Large intestine (tissue), 12 donors: ENCODE data around the gene IRAK2. TPM values are rescaled to one million over a fixed set of nuclear protein-coding genes. Genes with fewer than 3 reads are reported as not detected.
"Not testable (repeated sequence)": the region's sequence is repeated elsewhere in the genome, so short reads cannot be mapped to it uniquely, and the experiment has no call there.

Experiments used
- DNase-seq, 2 donors: peaks; one replicate each; pipeline versions ENCODE4 v3.0.0 to v3.0.0-alpha.2; 2013
- H3K27ac ChIP-seq: one replicate; pipeline ENCODE4 v1.5.1; 2013; ENCODE audit warnings: low read length
- H3K27me3 ChIP-seq: 2 replicates; pipeline ENCODE4 v1.6.1; 2013; ENCODE audit warnings: low read length; ENCODE audit not compliant: control insufficient read depth, insufficient read depth
- H3K36me3 ChIP-seq: 2 replicates; pipeline ENCODE4 v1.6.1; 2013; ENCODE audit warnings: low read length; ENCODE audit not compliant: control insufficient read depth, insufficient read depth
- H3K4me1 ChIP-seq: one replicate; pipeline ENCODE4 v1.6.1; 2013; ENCODE audit warnings: low read length; ENCODE audit not compliant: control insufficient read depth, insufficient read depth
- H3K4me3 ChIP-seq: one replicate; pipeline ENCODE4 v1.5.1; 2013; ENCODE audit warnings: low read length
- H3K9me3 ChIP-seq: one replicate; pipeline ENCODE4 v1.6.1; 2013; ENCODE audit warnings: mild to moderate bottlenecking, low read depth, low read length, moderate library complexity; ENCODE audit not compliant: control insufficient read depth
- WGBS: methylation state at CpG from one replicate; pipeline ENCODE4 v1.1.5; 2013; ENCODE audit warnings: low lambda C conversion rate; ENCODE audit not compliant: insufficient coverage; 5-methylcytosine and 5-hydroxymethylcytosine counted together
- long read RNA-seq, 11 donors: transcript quantifications; one replicate each; lab custom pipeline, GENCODE V29; 2026
- polyA plus RNA-seq: library from polyadenylated mRNA; unstranded; fragments of 120-200 nt; gene quantifications from one replicate; pipeline ENCODE4 v1.2.1, GENCODE V29; 2013

IRAK2 gene
- 2.2 TPM for polyA plus RNA-seq
- long read RNA-seq, donor 1, result 0 reads
- long read RNA-seq, donor 2, partial matches to known transcripts, result 0 of 2 reads
- long read RNA-seq, donor 2, other reads (novel, unspliced or antisense), result 0 of 2 reads
- long read RNA-seq, donor 3, result 0 reads
- long read RNA-seq, donor 4, result 0 reads
- long read RNA-seq, donor 5, result 0 reads
- long read RNA-seq, donor 6, result 0 reads
- long read RNA-seq, donor 7, result 0 reads
- long read RNA-seq, donor 8, partial matches to known transcripts, result 9 of 9 reads
- long read RNA-seq, donor 8, other reads (novel, unspliced or antisense), result 0 of 9 reads
- long read RNA-seq, donor 9, partial matches to known transcripts, result 0 of 1 reads
- long read RNA-seq, donor 9, other reads (novel, unspliced or antisense), result 0 of 1 reads
- long read RNA-seq, donor 10, result 0 reads
- long read RNA-seq, donor 11, result 0 reads

GRCh38 chr3:10164546-10165393, at the start of gene IRAK2:
TSS of gene IRAK2 (plus strand) at chr3:10164919. CDS start at chr3:10164955, 36 bp downstream.
- H3K4me3 ChIP-seq, result peak within 1 kb of the TSS; percentile 82
- no CpG with 5 or more reads among the region's 76 CpGs for WGBS
- H3K36me3 ChIP-seq, result no peaks in the 10 kb centered on the region
- peaks cover 7% of the 10 kb centered on the region for H3K9me3 ChIP-seq
- H3K27ac ChIP-seq, result no peak within 1 kb of the TSS
- no peaks in the 10 kb centered on the region for H3K27me3 ChIP-seq
- peak; percentile 19 to 63 for DNase-seq
- H3K4me1 ChIP-seq, result no peaks in the 10 kb centered on the region

GRCh38 chr3:10115326-10116137, 49.2 kb upstream of the IRAK2 start, which contains the start of gene BRK1:
TSS of gene BRK1 (plus strand) at chr3:10115675. CDS start at chr3:10115702, 27 bp downstream.
- no CpG with 5 or more reads among the region's 54 CpGs for WGBS

GRCh38 chr3:10116138-10116460, 48.6 kb upstream of the IRAK2 start:
- H3K9me3 ChIP-seq, result no peaks in the 10 kb centered on the region
- peak overlapping the region; percentile 28 for H3K27ac ChIP-seq
- H3K4me1 ChIP-seq, result peaks cover 8% of the 10 kb centered on the region
- H3K36me3 ChIP-seq, result peaks cover 7% of the 10 kb centered on the region
- no CpG with 5 or more reads among the region's 10 CpGs for WGBS
- H3K27me3 ChIP-seq, result no peaks in the 10 kb centered on the region
- peak overlapping the region; percentile 75 for H3K4me3 ChIP-seq
- DNase-seq, result peak in 1 of 2 donors; percentile 7

More at GRCh38 chr3:10115326-10116137, 49.2 kb upstream of the IRAK2 start, which contains the start of gene BRK1:
- Histone ChIP-seq H3K4me1 (peaks cover 8% of the 10 kb centered on the region), H3K27me3 (no peaks in the 10 kb centered on the region), H3K36me3 (peaks cover 4% of the 10 kb centered on the region), H3K4me3 (peak within 1 kb of the TSS; percentile 75), H3K9me3 (no peaks in the 10 kb centered on the region), H3K27ac (peak within 1 kb of the TSS; percentile 39)
- peak; percentile 96 to 97 for DNase-seq

- DNase-seq, result no peak
- no peaks in the 10 kb centered on the region for H3K9me3 ChIP-seq
- no CpG with 5 or more reads among the region's 4 CpGs for WGBS
- H3K27ac ChIP-seq, result no peak overlapping the region
- no peaks in the 10 kb centered on the region for H3K27me3 ChIP-seq
- H3K4me3 ChIP-seq, result no peak overlapping the region
- peaks cover 8% of the 10 kb centered on the region for H3K4me1 ChIP-seq
- peaks cover 9% of the 10 kb centered on the region for H3K36me3 ChIP-seq
These were observed 47.8 kb upstream of the IRAK2 start for GRCh38 chr3:10116928-10117327.

- Histone ChIP-seq H3K9me3 (no peaks in the 10 kb centered on the region), H3K4me1 (peaks cover 8% of the 10 kb centered on the region), H3K27me3 (no peaks in the 10 kb centered on the region), H3K36me3 (peaks cover 14% of the 10 kb centered on the region), H3K27ac (no peak overlapping the region), H3K4me3 (no peak overlapping the region)
- no peak for DNase-seq
- WGBS, result 82% methylated on average over 3 of the region's 4 CpGs
These were observed 45.3 kb upstream of the IRAK2 start for GRCh38 chr3:10119376-10119775.

GRCh38 chr3:10121064-10121463, 43.7 kb upstream of the IRAK2 start:
- no CpG with 5 or more reads among the region's 2 CpGs for WGBS
- H3K27me3 ChIP-seq, result no peaks in the 10 kb centered on the region
- no peak for DNase-seq
- H3K9me3 ChIP-seq, result no peaks in the 10 kb centered on the region
- peaks cover 18% of the 10 kb centered on the region for H3K36me3 ChIP-seq
- peaks cover 8% of the 10 kb centered on the region for H3K4me1 ChIP-seq
- no peak overlapping the region for H3K4me3 ChIP-seq
- H3K27ac ChIP-seq, result no peak overlapping the region

- Histone ChIP-seq H3K27me3 (no peaks in the 10 kb centered on the region), H3K4me1 (no peaks in the 10 kb centered on the region), H3K4me3 (no peak overlapping the region), H3K9me3 (no peaks in the 10 kb centered on the region), H3K27ac (no peak overlapping the region), H3K36me3 (peaks cover 32% of the 10 kb centered on the region)
- DNase-seq, result no peak
- 100% methylated on average over 2 of the region's 4 CpGs for WGBS
These were observed 42.0 kb upstream of the IRAK2 start for GRCh38 chr3:10122724-10123123.

- H3K36me3 ChIP-seq, DNase-seq: not testable (repeated sequence)
- no CpG with 5 or more reads among the region's 9 CpGs for WGBS
These were observed 28.8 kb upstream of the IRAK2 start for GRCh38 chr3:10135872-10136271.

GRCh38 chr3:10136426-10137005, 28.2 kb upstream of the IRAK2 start:
- whole genome bisulfite sequencing, result no CpG with 5 or more reads among the region's 25 CpGs
- Histone ChIP-seq H3K27me3 (no peaks in the 10 kb centered on the region), H3K4me3 (no peak overlapping the region), H3K4me1 (peaks cover 3% of the 10 kb centered on the region), H3K27ac (no peak overlapping the region), H3K9me3 (no peaks in the 10 kb centered on the region), H3K36me3 (no peaks in the 10 kb centered on the region)
- no peak for DNase-seq

More at GRCh38 chr3:10135872-10136271, 28.8 kb upstream of the IRAK2 start:
- not testable (repeated sequence) for H3K9me3 ChIP-seq, H3K27ac ChIP-seq, H3K4me1 ChIP-seq, H3K4me3 ChIP-seq, H3K27me3 ChIP-seq
